Naive thymus-derived CD4-positive, alpha-beta T cell (primary cell): Measurements from ENCODE around the gene COL6A1. TPM values are rescaled to one million over a fixed set of nuclear protein-coding genes. Genes with fewer than 3 reads are reported as not detected.

Experiments used
- ATAC-seq: fragments of 150-1000 bp; cut with Tn5 transposase; 2 replicates; pipeline ENCODE4 v1.10.0; 2021; ENCODE audit warnings: mild to moderate bottlenecking, moderate library complexity
- CTCF ChIA-PET: fragments of 350-600 bp; sonication (Branson Sonifier 250); formaldehyde crosslinking; loops from one replicate; lab custom pipeline; 2021; ENCODE audit warnings: antibody characterized with exemption; lab: Charles Lee
- POLR2A ChIA-PET: fragments of 350-600 bp; sonication (Branson Sonifier 250); formaldehyde crosslinking; loops from one replicate; lab custom pipeline; 2021; ENCODE audit warnings: antibody characterized with exemption, inconsistent platforms; lab: Charles Lee
- DNase-seq, 9 donors: peaks; one replicate each; pipeline versions ENCODE4 v3.0.0 to v3.0.0-alpha.2; 2020 to 2022; ENCODE audit warnings: mixed read lengths in 1 of 9
- H3K27ac ChIP-seq: one replicate; pipeline ENCODE4 v1.7.0; 2013; ENCODE audit warnings: mild to moderate bottlenecking, low read depth, low read length, moderate library complexity
- H3K27me3 ChIP-seq, 2 donors: one replicate each; pipeline ENCODE4 v1.7.0; 2013; ENCODE audit warnings: low read length in 2 of 2, mild to moderate bottlenecking in 2 of 2, moderate library complexity in 2 of 2; ENCODE audit not compliant: control insufficient read depth in 2 of 2, insufficient read depth in 2 of 2
- H3K36me3 ChIP-seq, 3 experiments: 1 replicate in 2 of 3; 2 replicates in 1 of 3; pipeline ENCODE4 v1.7.0; 2013; ENCODE audit warnings: low read length in 3 of 3, mild to moderate bottlenecking in 3 of 3, moderate library complexity in 1 of 3; ENCODE audit not compliant: insufficient read depth in 3 of 3, control insufficient read depth in 2 of 3
- H3K4me1 ChIP-seq, 2 donors: one replicate each; pipeline ENCODE4 v1.7.0; 2013; ENCODE audit warnings: low read length in 2 of 2, mild to moderate bottlenecking in 2 of 2, moderate library complexity in 1 of 2; ENCODE audit not compliant: control insufficient read depth in 2 of 2, insufficient read depth in 2 of 2
- H3K4me3 ChIP-seq: 2 replicates; pipeline ENCODE4 v1.7.0; 2013; ENCODE audit warnings: mild to moderate bottlenecking, low read length
- H3K9me3 ChIP-seq, 3 experiments: 1 replicate in 2 of 3; 2 replicates in 1 of 3; pipeline ENCODE4 v1.7.0; 2013; ENCODE audit warnings: low read length in 3 of 3; ENCODE audit not compliant: control insufficient read depth in 2 of 3
- H3K27ac Mint-ChIP-seq, 9 donors: one replicate each; pipeline ENCODE4 v1.8.0; 2020 to 2022; ENCODE audit warnings: mixed read lengths in 9 of 9, mild to moderate bottlenecking in 8 of 9, moderate library complexity in 5 of 9, inconsistent platforms in 2 of 9
- H3K27me3 Mint-ChIP-seq, 5 donors: one replicate each; pipeline ENCODE4 v1.8.0; 2021 to 2022; ENCODE audit warnings: mixed read lengths in 5 of 5, mild to moderate bottlenecking in 1 of 5
- H3K36me3 Mint-ChIP-seq, 5 donors: one replicate each; pipeline ENCODE4 v1.8.0; 2020 to 2022; ENCODE audit warnings: mixed read lengths in 5 of 5, mild to moderate bottlenecking in 3 of 5, inconsistent platforms in 1 of 5
- H3K4me1 Mint-ChIP-seq, 7 donors: one replicate each; pipeline ENCODE4 v1.8.0; 2020 to 2022; ENCODE audit warnings: mixed read lengths in 7 of 7, mild to moderate bottlenecking in 3 of 7, inconsistent platforms in 1 of 7
- H3K4me3 Mint-ChIP-seq, 10 donors: one replicate each; pipeline ENCODE4 v1.8.0; 2020 to 2022; ENCODE audit warnings: mild to moderate bottlenecking in 10 of 10, mixed read lengths in 10 of 10, moderate library complexity in 6 of 10, inconsistent platforms in 2 of 10
- H3K9me3 Mint-ChIP-seq, 11 donors: one replicate each; pipeline ENCODE4 v1.8.0; 2020 to 2022; ENCODE audit warnings: mixed read lengths in 11 of 11, mild to moderate bottlenecking in 4 of 11, inconsistent platforms in 1 of 11, moderate library complexity in 1 of 11
- intact Hi-C, 2 donors: fragments of 100-400 bp; cut with micrococcal nuclease; formaldehyde crosslinking; loops; one replicate each; pipeline ENCODE4 v1.15.1; 2023
- polyA plus RNA-seq, 2 donors: library from polyadenylated mRNA; unstranded; fragments of 300-500 nt; fragmentation: Illumina TruSeq; gene quantifications; one replicate each; pipeline ENCODE4 v1.2.3, GENCODE V29; 2021
- total RNA-seq, 6 experiments: library from RNA in 5 of 6; stranded (reverse) in 5 of 6; gene quantifications; 1 replicate in 5 of 6; 2 replicates in 1 of 6; pipeline ENCODE4 v1.2.3 and lab custom pipeline; 2021 to 2026

COL6A1 gene
- total and polyA plus RNA-seq, 7 experiments from 2014 or later = 0.22 to 17.1 (median 6.0) TPM

DNA sequence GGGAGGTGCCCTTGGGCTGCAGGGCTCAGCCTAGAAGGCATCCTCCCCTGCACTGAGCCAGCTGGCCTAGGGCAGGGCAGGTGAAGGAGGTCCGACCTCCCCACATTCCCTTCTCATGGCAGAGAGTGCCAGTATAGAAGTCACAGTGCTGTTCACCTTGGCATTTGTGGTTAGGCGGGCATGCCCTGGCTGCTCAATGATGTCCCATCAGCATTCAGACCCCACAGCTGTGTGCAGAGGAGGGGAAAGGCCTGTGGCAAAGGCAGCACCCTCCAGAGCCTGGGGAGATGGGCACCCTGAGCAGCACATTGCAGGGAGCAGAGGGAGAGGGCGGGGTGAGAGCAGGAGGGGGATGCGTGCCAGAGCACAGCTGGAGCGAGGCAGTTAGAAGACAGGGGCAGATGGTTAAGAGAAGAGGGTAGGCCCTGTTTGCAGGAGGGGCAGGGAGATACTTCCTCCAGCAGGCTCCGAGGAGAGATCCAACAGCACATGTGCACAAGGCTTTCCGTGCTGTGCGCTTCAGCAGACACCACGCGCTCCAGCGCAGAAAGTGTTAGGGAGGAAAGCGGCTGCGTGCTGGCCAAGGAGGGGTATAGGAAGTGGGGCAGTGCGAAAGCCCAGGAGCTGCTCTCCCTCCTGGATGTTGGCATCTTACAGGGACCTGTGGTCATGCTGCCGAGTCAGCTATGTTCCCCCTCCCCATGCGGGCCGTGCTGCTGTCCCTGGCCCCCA, 43.7 kb upstream of the COL6A1 start:
- H3K4me3 Mint-ChIP-seq = peak overlapping the region in 1 of 10 donors; percentile 47
- peak overlapping the region in 1 of 9 donors; percentile 52 for H3K27ac Mint-ChIP-seq
- DNase-seq = no peak
- ChIA-PET POLR2A (no interaction called here), CTCF (no interaction called here)
- peaks cover 0 to 8% (median 0%) of the 10 kb centered on the region in 3 experiments for H3K9me3 ChIP-seq
- H3K27ac ChIP-seq = no peak overlapping the region
- peaks cover 0 to 2% (median 0%) of the 10 kb centered on the region in 11 donors for H3K9me3 Mint-ChIP-seq
- H3K36me3 ChIP-seq = no peaks in the 10 kb centered on the region
- H3K27me3 ChIP-seq = no peaks in the 10 kb centered on the region
- peaks cover 0 to 21% (median 0%) of the 10 kb centered on the region in 5 donors for H3K36me3 Mint-ChIP-seq
- no peak for ATAC-seq
- no peaks in the 10 kb centered on the region for H3K27me3 Mint-ChIP-seq
- peaks cover 0 to 2% (median 0%) of the 10 kb centered on the region in 7 donors for H3K4me1 Mint-ChIP-seq
- no peaks in the 10 kb centered on the region for H3K4me1 ChIP-seq
- H3K4me3 ChIP-seq = no peak overlapping the region
- intact Hi-C loops = no loop called here

DNA sequence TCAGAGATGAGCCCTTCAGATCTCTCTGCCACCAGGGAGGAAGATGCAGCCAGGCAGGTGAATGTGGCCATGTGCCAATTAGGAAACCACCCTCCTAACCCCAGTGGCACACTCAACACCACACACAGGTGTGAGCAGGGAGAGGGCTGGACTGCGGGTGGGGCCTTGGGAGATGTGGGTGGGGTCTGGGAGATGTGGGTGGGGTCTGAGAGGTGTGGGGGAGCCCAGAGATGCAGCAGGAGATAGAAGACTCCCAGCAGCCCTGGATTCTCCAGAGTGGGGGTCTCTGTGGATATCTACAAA, 43.2 kb upstream of the COL6A1 start:
- ChIA-PET POLR2A (no interaction called here), CTCF (no interaction called here)
- peaks cover 0 to 2% (median 0%) of the 10 kb centered on the region in 11 donors for H3K9me3 Mint-ChIP-seq
- peak overlapping the region in 1 of 10 donors; percentile 47 for H3K4me3 Mint-ChIP-seq
- no peak overlapping the region for H3K27ac Mint-ChIP-seq
- no peaks in the 10 kb centered on the region for H3K27me3 ChIP-seq
- H3K4me3 ChIP-seq = no peak overlapping the region
- ATAC-seq (no peak), DNase-seq (no peak)
- no peaks in the 10 kb centered on the region for H3K4me1 ChIP-seq
- no peak overlapping the region for H3K27ac ChIP-seq
- H3K9me3 ChIP-seq = peaks cover 0 to 8% (median 0%) of the 10 kb centered on the region in 3 experiments
- H3K36me3 ChIP-seq = no peaks in the 10 kb centered on the region
- no peaks in the 10 kb centered on the region for H3K4me1 Mint-ChIP-seq
- intact Hi-C loops = no loop called here
- H3K36me3 Mint-ChIP-seq = peaks cover 0 to 18% (median 0%) of the 10 kb centered on the region in 5 donors
- H3K27me3 Mint-ChIP-seq = no peaks in the 10 kb centered on the region

DNA sequence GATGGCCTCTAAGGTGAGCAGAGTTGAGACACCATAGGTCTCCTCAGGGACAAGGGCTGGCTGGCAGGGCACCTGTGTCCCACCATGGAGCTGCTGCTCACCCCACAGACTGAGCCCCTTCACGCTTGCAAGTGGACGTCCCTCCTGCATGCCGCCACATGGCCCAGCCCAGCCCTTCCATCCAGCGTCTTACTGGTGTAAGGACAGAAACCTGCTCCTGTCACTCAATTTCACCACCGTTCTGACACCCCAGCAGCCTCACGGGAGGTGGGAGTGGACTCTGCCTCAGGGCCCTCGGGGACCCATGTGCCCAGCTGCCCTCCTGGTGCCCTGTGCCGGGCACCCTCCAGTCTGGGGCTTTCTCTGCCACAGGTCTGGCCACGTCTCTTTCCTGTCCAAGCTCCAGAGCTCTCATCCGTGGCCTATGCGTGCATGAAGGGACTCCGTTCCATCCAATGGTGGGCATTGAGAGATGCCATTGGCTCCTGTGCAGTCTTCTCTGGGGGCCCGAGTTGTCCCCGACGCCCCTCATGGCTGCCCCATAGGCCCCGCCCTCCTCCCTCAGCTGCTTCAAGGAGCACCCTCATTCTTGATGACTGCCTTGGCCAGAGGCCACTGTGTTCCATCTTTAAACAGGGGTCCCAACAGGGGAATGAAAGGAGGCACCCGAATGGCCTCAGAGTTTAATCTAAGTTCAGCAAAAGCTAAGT, 42.6 kb upstream of the COL6A1 start:
- DNase-seq = no peak
- peaks cover 0 to 2% (median 0%) of the 10 kb centered on the region in 11 donors for H3K9me3 Mint-ChIP-seq
- no peak for ATAC-seq
- H3K4me1 Mint-ChIP-seq = no peaks in the 10 kb centered on the region
- Histone ChIP-seq H3K9me3 (peaks cover 0 to 8% (median 0%) of the 10 kb centered on the region in 3 experiments), H3K4me3 (no peak overlapping the region), H3K4me1 (no peaks in the 10 kb centered on the region), H3K27ac (no peak overlapping the region), H3K27me3 (no peaks in the 10 kb centered on the region), H3K36me3 (no peaks in the 10 kb centered on the region)
- no peak overlapping the region for H3K27ac Mint-ChIP-seq
- H3K27me3 Mint-ChIP-seq = no peaks in the 10 kb centered on the region
- ChIA-PET POLR2A (no interaction called here), CTCF (no interaction called here)
- intact Hi-C loops = no loop called here
- peaks cover 0 to 18% (median 0%) of the 10 kb centered on the region in 5 donors for H3K36me3 Mint-ChIP-seq
- H3K4me3 Mint-ChIP-seq = no peak overlapping the region

DNA sequence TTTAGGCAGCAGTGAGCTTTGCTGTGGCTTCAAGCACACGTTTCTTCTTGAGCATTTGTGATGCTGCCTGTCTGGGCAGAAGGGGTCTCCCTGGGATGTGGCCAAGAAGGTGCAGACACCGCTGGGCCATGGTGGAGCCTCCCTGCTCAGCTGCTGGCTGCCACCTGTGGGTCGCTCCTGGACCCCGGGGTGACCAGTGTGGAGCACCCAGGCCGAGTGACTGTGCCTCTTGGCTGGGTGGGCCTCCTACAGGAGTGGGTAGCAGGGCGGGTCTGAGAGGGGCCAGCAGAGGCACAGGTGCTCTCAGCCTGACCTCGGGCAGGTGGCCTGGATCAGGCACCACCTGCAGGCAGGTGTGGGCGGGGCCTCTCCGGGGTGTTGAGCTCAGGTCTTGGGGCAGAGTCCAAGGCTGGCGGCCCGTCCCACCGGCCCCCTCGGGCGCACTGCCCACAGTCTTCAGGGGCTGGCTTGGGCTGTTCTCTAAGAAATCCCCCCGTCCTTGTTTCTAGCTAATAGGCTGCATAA, 42.0 kb upstream of the COL6A1 start:
- H3K36me3 Mint-ChIP-seq = peaks cover 0 to 15% (median 0%) of the 10 kb centered on the region in 5 donors
- POLR2A ChIA-PET = no interaction called here
- DNase-seq (no peak), ATAC-seq (no peak)
- H3K4me3 Mint-ChIP-seq = no peak overlapping the region
- H3K9me3 ChIP-seq = peaks cover 0 to 8% (median 0%) of the 10 kb centered on the region in 3 experiments
- H3K4me1 ChIP-seq = no peaks in the 10 kb centered on the region
- H3K27me3 ChIP-seq = no peaks in the 10 kb centered on the region
- H3K36me3 ChIP-seq = no peaks in the 10 kb centered on the region
- intact Hi-C loops = no loop called here
- H3K27ac ChIP-seq = no peak overlapping the region
- H3K9me3 Mint-ChIP-seq = peaks cover 0 to 2% (median 0%) of the 10 kb centered on the region in 11 donors
- no peak overlapping the region for H3K4me3 ChIP-seq
- H3K27me3 Mint-ChIP-seq = no peaks in the 10 kb centered on the region
- no peaks in the 10 kb centered on the region for H3K4me1 Mint-ChIP-seq
- no peak overlapping the region for H3K27ac Mint-ChIP-seq
- CTCF ChIA-PET = no interaction called here

DNA sequence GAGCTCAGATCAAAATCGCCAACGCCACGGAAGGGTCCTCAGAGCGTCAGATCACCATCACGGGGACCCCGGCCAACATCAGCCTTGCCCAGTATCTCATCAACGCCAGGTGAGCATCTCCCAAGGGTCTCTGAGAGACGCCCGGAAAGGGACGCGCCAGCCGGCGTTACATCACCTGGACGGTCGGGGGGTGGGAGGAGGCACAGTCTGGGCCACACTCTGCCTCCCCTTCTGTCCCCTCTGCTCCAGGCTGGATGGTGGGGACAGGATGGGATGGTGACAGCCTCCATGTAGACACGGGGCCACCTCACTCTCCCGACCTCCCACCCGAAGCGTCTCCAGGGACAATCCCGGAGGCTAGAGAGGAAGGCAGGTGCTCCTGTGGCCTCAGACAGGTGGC, 41.5 kb upstream of the COL6A1 start:
- intact Hi-C loops = no loop called here
- no peak for ATAC-seq

DNA sequence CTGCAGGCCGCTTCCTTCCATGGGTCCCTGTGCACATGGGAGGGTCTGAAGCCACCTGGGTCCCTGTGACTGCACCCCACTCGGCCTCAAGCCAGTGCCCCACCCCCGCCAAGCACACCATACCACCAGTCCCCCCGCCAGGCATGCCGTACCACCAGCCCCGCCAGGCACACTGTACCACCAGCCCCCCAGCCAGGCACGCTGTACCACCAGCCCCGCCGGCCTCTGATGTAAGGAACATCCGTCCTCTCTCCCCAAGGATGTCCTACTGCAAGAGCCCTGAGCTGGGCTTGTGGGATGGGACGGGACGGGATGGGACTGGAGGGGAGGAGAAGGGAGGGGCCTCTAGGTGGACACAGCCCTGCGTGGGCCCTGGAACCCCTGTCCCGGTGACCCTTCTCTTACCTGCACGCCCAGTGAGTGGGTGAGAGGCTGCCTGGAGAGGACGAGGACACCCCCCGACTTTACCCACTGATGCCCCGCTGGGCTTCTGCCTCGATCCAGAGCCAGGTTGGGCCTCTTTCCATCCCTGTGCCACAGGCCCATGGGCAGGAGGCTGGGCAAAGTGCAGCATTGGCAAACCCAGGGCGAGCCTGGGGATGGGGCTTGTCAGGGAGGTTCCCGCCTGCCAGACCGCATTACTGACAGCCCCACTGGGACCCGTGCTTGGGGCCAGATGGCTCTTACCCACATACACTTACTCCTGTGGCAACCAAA, 40.8 kb upstream of the COL6A1 start:
- H3K9me3 ChIP-seq = peaks cover 0 to 2% (median 0%) of the 10 kb centered on the region in 3 experiments
- no peaks in the 10 kb centered on the region for H3K27me3 ChIP-seq
- H3K36me3 ChIP-seq = no peaks in the 10 kb centered on the region
- Mint-ChIP-seq H3K27me3 (no peaks in the 10 kb centered on the region), H3K27ac (no peak overlapping the region), H3K4me1 (no peaks in the 10 kb centered on the region), H3K9me3 (peaks cover 0 to 1% (median 0%) of the 10 kb centered on the region in 11 donors), H3K36me3 (peaks cover 0 to 14% (median 0%) of the 10 kb centered on the region in 5 donors), H3K4me3 (no peak overlapping the region)
- H3K4me1 ChIP-seq = no peaks in the 10 kb centered on the region
- ChIA-PET CTCF (no interaction called here), POLR2A (no interaction called here)
- no peak for ATAC-seq
- H3K27ac ChIP-seq = no peak overlapping the region
- no peak for DNase-seq
- no peak overlapping the region for H3K4me3 ChIP-seq
- intact Hi-C loops = no loop called here

More for the DNA sequence above, 41.5 kb upstream of the COL6A1 start:
- peaks cover 0 to 14% (median 0%) of the 10 kb centered on the region in 5 donors for H3K36me3 Mint-ChIP-seq
- H3K27me3 Mint-ChIP-seq = no peaks in the 10 kb centered on the region
- H3K4me3 Mint-ChIP-seq = no peak overlapping the region
- Histone ChIP-seq H3K27ac (no peak overlapping the region), H3K4me1 (no peaks in the 10 kb centered on the region), H3K9me3 (peaks cover 0 to 7% (median 0%) of the 10 kb centered on the region in 3 experiments), H3K36me3 (no peaks in the 10 kb centered on the region), H3K4me3 (no peak overlapping the region), H3K27me3 (no peaks in the 10 kb centered on the region)
- DNase-seq = no peak
- no peak overlapping the region for H3K27ac Mint-ChIP-seq
- POLR2A ChIA-PET = no interaction called here
- no peaks in the 10 kb centered on the region for H3K4me1 Mint-ChIP-seq
- peaks cover 0 to 2% (median 0%) of the 10 kb centered on the region in 11 donors for H3K9me3 Mint-ChIP-seq
- CTCF ChIA-PET = no interaction called here
